ENCODE results near the gene RGP1. TPM values are rescaled to one million over a fixed set of nuclear protein-coding genes. Genes with fewer than 3 reads are reported as not detected.

Gene RGP1
- total and polyA plus RNA-seq, 8 donors = 3.8 to 21.2 (median 12.0) TPM

- Histone ChIP-seq H3K27ac (peak overlapping the region in 1 of 5 donors; percentile 72), H3K9me3 (no peaks in the 10 kb centered on the region), H3K36me3 (peaks cover 96 to 100% (median 100%) of the 10 kb centered on the region in 4 donors), H3K4me1 (peaks cover 0 to 4% (median 0%) of the 10 kb centered on the region in 4 donors), H3K27me3 (no peaks in the 10 kb centered on the region), H3K4me3 (no peak overlapping the region)
- WGBS, 5 donors = 77 to 92% (median 85%) methylated on average over 10 to 11 of the region's 11 CpGs
- intact Hi-C loops (cut with DNase I; ENCODE audit: low total_unique reads) = no loop called here
- TF ChIP-seq POLR2AphosphoS5 (IDR thresholded peaks at IDR 0.05) (no peak), EP300 (IDR thresholded peaks at IDR 0.05) (no peak), POLR2A (IDR thresholded peaks at IDR 0.05) (no peak)
- TF ChIP-seq, protein P1, sequence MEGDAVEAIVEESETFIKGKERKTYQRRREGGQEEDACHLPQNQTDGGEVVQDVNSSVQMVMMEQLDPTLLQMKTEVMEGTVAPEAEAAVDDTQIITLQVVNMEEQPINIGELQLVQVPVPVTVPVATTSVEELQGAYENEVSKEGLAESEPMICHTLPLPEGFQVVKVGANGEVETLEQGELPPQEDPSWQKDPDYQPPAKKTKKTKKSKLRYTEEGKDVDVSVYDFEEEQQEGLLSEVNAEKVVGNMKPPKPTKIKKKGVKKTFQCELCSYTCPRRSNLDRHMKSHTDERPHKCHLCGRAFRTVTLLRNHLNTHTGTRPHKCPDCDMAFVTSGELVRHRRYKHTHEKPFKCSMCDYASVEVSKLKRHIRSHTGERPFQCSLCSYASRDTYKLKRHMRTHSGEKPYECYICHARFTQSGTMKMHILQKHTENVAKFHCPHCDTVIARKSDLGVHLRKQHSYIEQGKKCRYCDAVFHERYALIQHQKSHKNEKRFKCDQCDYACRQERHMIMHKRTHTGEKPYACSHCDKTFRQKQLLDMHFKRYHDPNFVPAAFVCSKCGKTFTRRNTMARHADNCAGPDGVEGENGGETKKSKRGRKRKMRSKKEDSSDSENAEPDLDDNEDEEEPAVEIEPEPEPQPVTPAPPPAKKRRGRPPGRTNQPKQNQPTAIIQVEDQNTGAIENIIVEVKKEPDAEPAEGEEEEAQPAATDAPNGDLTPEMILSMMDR (IDR thresholded peaks at IDR 0.05) = no peak
- no peak for DNase-seq
Measured at GRCh38 chr9:35712762-35713400, 36.2 kb upstream of the RGP1 start.

DNA sequence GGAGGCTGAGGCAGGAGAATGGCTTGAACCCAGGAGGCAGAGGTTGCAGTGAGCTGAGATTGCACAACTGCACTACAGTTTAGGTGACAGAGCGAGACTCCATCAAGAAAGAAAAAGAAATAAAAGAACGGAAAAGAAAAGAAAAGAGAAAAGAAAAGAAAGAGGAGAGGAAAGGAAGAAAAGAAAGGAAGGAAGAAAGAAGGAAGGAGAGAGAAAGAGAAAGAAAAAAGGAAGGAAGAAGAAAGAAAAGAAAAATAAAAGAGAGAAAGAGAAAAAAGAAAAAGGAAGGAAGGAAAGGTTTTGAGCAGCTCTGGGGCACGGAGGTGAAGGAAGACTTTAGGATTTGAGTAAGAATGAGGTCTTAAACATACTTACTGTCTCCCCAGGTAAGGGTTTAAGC is 35.5 kb upstream of the RGP1 start:
- peaks cover 0 to 4% (median 0%) of the 10 kb centered on the region in 4 donors for H3K4me1 ChIP-seq
- no peak for DNase-seq
- no peak overlapping the region for H3K4me3 ChIP-seq
- H3K27me3 ChIP-seq = no peaks in the 10 kb centered on the region
- peak overlapping the region in 2 of 5 donors; percentile 43 to 72 for H3K27ac ChIP-seq
- peaks cover 96 to 100% (median 100%) of the 10 kb centered on the region in 4 donors for H3K36me3 ChIP-seq
- WGBS, 5 donors = 79 to 100% (median 93%) methylated on average over 3 of the region's 3 CpGs
- TF ChIP-seq, protein P1 (IDR thresholded peaks at IDR 0.05) = no peak
- H3K9me3 ChIP-seq = no peaks in the 10 kb centered on the region
- intact Hi-C loops (cut with DNase I; ENCODE audit: low total_unique reads) = no loop called here

GRCh38 chr9:35714123-35714522 is 35.0 kb upstream of the RGP1 start:
- peaks cover 0 to 4% (median 0%) of the 10 kb centered on the region in 4 donors for H3K4me1 ChIP-seq
- H3K27ac ChIP-seq = peak overlapping the region in 2 of 5 donors; percentile 43 to 72
- H3K9me3 ChIP-seq = no peaks in the 10 kb centered on the region
- intact Hi-C loops (cut with DNase I; ENCODE audit: low total_unique reads) = no loop called here
- TF ChIP-seq POLR2AphosphoS5 (IDR thresholded peaks at IDR 0.05) = no peak
- no peak for TF ChIP-seq EP300 (IDR thresholded peaks at IDR 0.05)
- no peak for TF ChIP-seq POLR2A (IDR thresholded peaks at IDR 0.05)
- TF ChIP-seq, protein P1 (IDR thresholded peaks at IDR 0.05) = no peak
- H3K27me3 ChIP-seq = no peaks in the 10 kb centered on the region
- peaks cover 96 to 100% (median 100%) of the 10 kb centered on the region in 4 donors for H3K36me3 ChIP-seq
- no peak overlapping the region for H3K4me3 ChIP-seq
- WGBS, 5 donors = 88 to 94% (median 91%) methylated on average over 6 of the region's 6 CpGs
- no peak for DNase-seq

- Histone ChIP-seq H3K9me3 (no peaks in the 10 kb centered on the region), H3K27ac (peak overlapping the region in 2 of 5 donors; percentile 46 to 72), H3K4me1 (peaks cover 0 to 4% (median 0%) of the 10 kb centered on the region in 4 donors), H3K4me3 (no peak overlapping the region), H3K36me3 (peaks cover 98 to 100% (median 100%) of the 10 kb centered on the region in 4 donors), H3K27me3 (no peaks in the 10 kb centered on the region)
- DNase-seq = no peak
- intact Hi-C loops (cut with DNase I; ENCODE audit: low total_unique reads) = no loop called here
- 89 to 98% (median 93%) methylated on average over 13 of the region's 13 CpGs for WGBS, 5 donors
- no peak for TF ChIP-seq POLR2A (IDR thresholded peaks at IDR 0.05)
- TF ChIP-seq POLR2AphosphoS5 (IDR thresholded peaks at IDR 0.05) = no peak
- TF ChIP-seq EP300 (IDR thresholded peaks at IDR 0.05) = no peak
- TF ChIP-seq, protein P1 (IDR thresholded peaks at IDR 0.05) = no peak
Measured at GRCh38 chr9:35714579-35715252, 34.4 kb upstream of the RGP1 start.

All from stomach (tissue), 9 donors.